Measurements from ENCODE around the gene GIMAP7. TPM values are rescaled to one million over a fixed set of nuclear protein-coding genes. Genes with fewer than 3 reads are reported as not detected.

Gene GIMAP7
- not detected in 2 replicates for polyA plus RNA-seq
- not detected in 2 replicates for polyA minus RNA-seq

GRCh38 chr7:150514748-150515222 is at the start of gene GIMAP7:
Gene GIMAP7 (plus strand): TSS chr7:150514872. CDS start chr7:150519975, 5,103 bp downstream.
- H3K4me3 ChIP-seq (ENCODE audit: low read length): no peak within 1 kb of the TSS
- H4K20me1 ChIP-seq (ENCODE audit: insufficient read depth): no peaks in the 10 kb centered on the region
- H3K27ac ChIP-seq (ENCODE audit: low read length): no peak within 1 kb of the TSS
- no peak within 1 kb of the TSS for H3K4me2 ChIP-seq (ENCODE audit: low read length)
- TF ChIP-seq REST (IDR thresholded peaks at IDR 0.05; ENCODE audit: borderline replicate concordance) (no peak), SMC3 (conservative IDR thresholded peaks at IDR 0.05; ENCODE audit: poor library complexity) (no peak), EZH2 (IDR thresholded peaks at IDR 0.05; ENCODE audit: borderline replicate concordance, insufficient read depth, low read length, poor library complexity, severe bottlenecking) (no peak), MXI1 (conservative IDR thresholded peaks at IDR 0.05; ENCODE audit: poor library complexity, severe bottlenecking) (no peak), POLR2AphosphoS5 (IDR thresholded peaks at IDR 0.05) (no peak), EP300 (conservative IDR thresholded peaks at IDR 0.05; ENCODE audit: poor library complexity, severe bottlenecking) (no peak), RAD21 (conservative IDR thresholded peaks at IDR 0.05) (no peak), CTCF (IDR thresholded peaks at IDR 0.05; ENCODE audit: poor library complexity, severe bottlenecking) (no peak), TAF1 (IDR thresholded peaks at IDR 0.05; ENCODE audit: low read depth) (no peak)
- no peaks in the 10 kb centered on the region for H3F3A ChIP-seq (ENCODE audit: insufficient read depth, low read length, poor library complexity, severe bottlenecking)
- H3K9me2 ChIP-seq (ENCODE audit: insufficient read depth, low read length): no peaks in the 10 kb centered on the region
- no peaks in the 10 kb centered on the region for H3K79me2 ChIP-seq (replicated peaks; ENCODE audit: insufficient read depth, low read length)
- H2AFZ ChIP-seq (ENCODE audit: low read depth, low read length): no peak within 1 kb of the TSS
- H3K36me3 ChIP-seq (ENCODE audit: insufficient read depth, low read length): no peaks in the 10 kb centered on the region
- H3K27me3 ChIP-seq (ENCODE audit: insufficient read depth, low read depth, low read length): no peaks in the 10 kb centered on the region
- peaks cover 6% of the 10 kb centered on the region for H3K9me3 ChIP-seq (ENCODE audit: low read length)
- no peak within 1 kb of the TSS for H3K9ac ChIP-seq (ENCODE audit: low read length)

- Histone ChIP-seq H3K4me3 (ENCODE audit: low read length) (no peak overlapping the region), H2AFZ (ENCODE audit: low read depth, low read length) (no peak overlapping the region), H3K9ac (ENCODE audit: low read length) (no peak overlapping the region), H3K36me3 (ENCODE audit: insufficient read depth, low read length) (no peaks in the 10 kb centered on the region), H3K9me3 (ENCODE audit: low read length) (no peaks in the 10 kb centered on the region), H3K4me2 (ENCODE audit: low read length) (no peak overlapping the region), H4K20me1 (ENCODE audit: insufficient read depth) (no peaks in the 10 kb centered on the region), H3K79me2 (replicated peaks; ENCODE audit: insufficient read depth, low read length) (no peaks in the 10 kb centered on the region), H3K27ac (ENCODE audit: low read length) (no peak overlapping the region), H3K27me3 (ENCODE audit: insufficient read depth, low read depth, low read length) (no peaks in the 10 kb centered on the region), H3F3A (ENCODE audit: insufficient read depth, low read length, poor library complexity, severe bottlenecking) (no peaks in the 10 kb centered on the region), H3K9me2 (ENCODE audit: insufficient read depth, low read length) (no peaks in the 10 kb centered on the region)
- TF ChIP-seq REST (IDR thresholded peaks at IDR 0.05; ENCODE audit: borderline replicate concordance): no peak
- TF ChIP-seq TAF1 (IDR thresholded peaks at IDR 0.05; ENCODE audit: low read depth): no peak
- no peak for TF ChIP-seq MXI1 (conservative IDR thresholded peaks at IDR 0.05; ENCODE audit: poor library complexity, severe bottlenecking)
- TF ChIP-seq EP300 (conservative IDR thresholded peaks at IDR 0.05; ENCODE audit: poor library complexity, severe bottlenecking): no peak
- TF ChIP-seq EZH2 (IDR thresholded peaks at IDR 0.05; ENCODE audit: borderline replicate concordance, insufficient read depth, low read length, poor library complexity, severe bottlenecking): no peak
- no peak for TF ChIP-seq RAD21 (conservative IDR thresholded peaks at IDR 0.05)
Measured at GRCh38 chr7:150464962-150465361, 49.7 kb upstream of the GIMAP7 start.
